Endothelial cell of umbilical vein (primary cell): Measurements from ENCODE around the gene MYMK. TPM values are rescaled to one million over a fixed set of nuclear protein-coding genes. Genes with fewer than 3 reads are reported as not detected.

Experiments
- BruUV-seq: library from RNA; stranded (reverse); fragments of 400-500 nt; replicated peaks from 2 replicates; lab custom pipeline; 2021; lab: Mats Ljungman, UMichigan
- CTCF ChIA-PET: fragments of 300-600, 350-600 bp; sonication (Branson Sonifier 250); formaldehyde crosslinking; loops from one replicate; lab custom pipeline; 2021; ENCODE audit warnings: antibody characterized with exemption, inconsistent platforms; lab: Charles Lee
- POLR2A ChIA-PET: fragments of 300-600, 350-600 bp; sonication (Branson Sonifier 250); formaldehyde crosslinking; loops from one replicate; lab custom pipeline; 2021; ENCODE audit warnings: antibody characterized with exemption, inconsistent platforms; lab: Charles Lee
- DNase-seq: peaks from one replicate; pipeline ENCODE4 v3.0.0-alpha.2; 2011; ENCODE audit warnings: low read depth, low spot score
- FAIRE-seq: peaks from 2 replicates; lab custom pipeline; 2011; peaks lifted over from hg19 to GRCh38; lab: Jason Lieb, UNC
- H2AFZ ChIP-seq: 2 replicates; pipeline ENCODE4 v1.6.0; 2012; ENCODE audit warnings: low read depth, low read length, control low read depth, inconsistent platforms
- H3K27ac ChIP-seq: 2 replicates; pipeline ENCODE4 v1.5.1; 2011; ENCODE audit warnings: low read depth, mild to moderate bottlenecking, control low read depth, low read length, moderate library complexity; ENCODE audit not compliant: insufficient read depth
- H3K27me3 ChIP-seq, 2 experiments: 2 replicates each; pipeline versions ENCODE4 v1.6.0 to v1.6.1; 2011; ENCODE audit warnings: low read length in 2 of 2, mixed read lengths in 1 of 2; ENCODE audit not compliant: control insufficient read depth in 2 of 2, insufficient read depth in 2 of 2
- H3K36me3 ChIP-seq, 2 experiments: 2 replicates in 1 of 2; 3 replicates in 1 of 2; pipeline ENCODE4 v1.5.1; 2011; ENCODE audit warnings: low read length in 2 of 2, mild to moderate bottlenecking in 1 of 2, moderate library complexity in 1 of 2; ENCODE audit not compliant: control insufficient read depth in 2 of 2, insufficient read depth in 2 of 2; ENCODE audit errors: extremely low read depth in 1 of 2
- H3K4me1 ChIP-seq: 3 replicates; pipeline ENCODE4 v1.5.1; 2011; ENCODE audit warnings: mild to moderate bottlenecking, low read length; ENCODE audit not compliant: control insufficient read depth, insufficient read depth; ENCODE audit errors: extremely low read depth
- H3K4me2 ChIP-seq: 2 replicates; pipeline ENCODE4 v1.6.1; 2011; ENCODE audit warnings: low read length, control low read depth, mixed read lengths; ENCODE audit not compliant: insufficient read depth
- H3K4me3 ChIP-seq, 3 experiments: fragments of 200-600 bp in 1 of 3; sonication (generic), shearing (Covaris generic) in 1 of 3; replicated peaks in 1 of 3; 2 replicates each; pipeline ENCODE4 v1.5.1; 2011 to 2016; ENCODE audit warnings: control low read depth in 3 of 3, low read length in 3 of 3, mild to moderate bottlenecking in 2 of 3, inconsistent platforms in 1 of 3, low read depth in 1 of 3, moderate library complexity in 1 of 3; ENCODE audit not compliant: insufficient read depth in 1 of 3
- H3K79me2 ChIP-seq: 2 replicates; pipeline ENCODE4 v1.6.0; 2012; ENCODE audit warnings: low read length, inconsistent platforms; ENCODE audit not compliant: control insufficient read depth, insufficient read depth
- H3K9ac ChIP-seq: replicated peaks from 2 replicates; pipeline ENCODE3; 2011; ENCODE audit warnings: low read length, control low read depth; ENCODE audit not compliant: insufficient read depth; ENCODE audit errors: extremely low read depth
- H3K9me1 ChIP-seq: replicated peaks from 3 replicates; pipeline ENCODE4 v1.6.0; 2011; ENCODE audit warnings: mild to moderate bottlenecking, low read length; ENCODE audit not compliant: control insufficient read depth, insufficient read depth; ENCODE audit errors: extremely low read depth
- H3K9me3 ChIP-seq: replicated peaks from 2 replicates; pipeline ENCODE4 v1.5.1; 2012; ENCODE audit warnings: low read length, inconsistent platforms; ENCODE audit not compliant: control insufficient read depth, insufficient read depth
- H4K20me1 ChIP-seq: replicated peaks from 2 replicates; pipeline ENCODE3; 2011; ENCODE audit warnings: mild to moderate bottlenecking, low read length; ENCODE audit not compliant: control insufficient read depth, insufficient read depth; ENCODE audit errors: extremely low read depth
- CTCF ChIP-seq, 2 donors: IDR thresholded peaks; 1 replicate in 1 of 2; 2 replicates in 1 of 2; pipeline ENCODE4 v1.5.1; 2011; ENCODE audit warnings: low read length in 2 of 2, mild to moderate bottlenecking in 2 of 2, moderate library complexity in 2 of 2, control low read depth in 1 of 2, inconsistent platforms in 1 of 2, low read depth in 1 of 2; ENCODE audit not compliant: insufficient read depth in 1 of 2; ENCODE audit errors: extremely low read depth in 1 of 2
- EZH2 ChIP-seq: IDR thresholded peaks from 2 replicates; pipeline ENCODE4 v1.6.1; 2012; ENCODE audit warnings: borderline replicate concordance, low read depth, mild to moderate bottlenecking, moderate library complexity, low read length, inconsistent platforms; ENCODE audit not compliant: severe bottlenecking
- FOS ChIP-seq: IDR thresholded peaks from 2 replicates; pipeline ENCODE4 v1.6.1; 2011; ENCODE audit warnings: mild to moderate bottlenecking, low read length, moderate library complexity, borderline replicate concordance; ENCODE audit not compliant: insufficient read depth
- GATA2 ChIP-seq: IDR thresholded peaks from 2 replicates; pipeline ENCODE4 v1.7.0; 2011; ENCODE audit warnings: low read depth, mild to moderate bottlenecking, moderate library complexity, mixed read lengths, low read length; ENCODE audit not compliant: insufficient read length, insufficient read depth
- JUN ChIP-seq: IDR thresholded peaks from 2 replicates; pipeline ENCODE4 v1.6.1; 2011; ENCODE audit warnings: borderline replicate concordance, low read depth; ENCODE audit not compliant: insufficient read length, insufficient read depth
- MAX ChIP-seq: IDR thresholded peaks from 2 replicates; pipeline ENCODE4 v1.6.1; 2011; ENCODE audit not compliant: insufficient read depth, insufficient read length
- MYC ChIP-seq: IDR thresholded peaks from one replicate; pipeline ENCODE4 v1.6.1; 2011; ENCODE audit warnings: mild to moderate bottlenecking, low read depth, low read length
- POLR2A ChIP-seq: IDR thresholded peaks from 2 replicates; pipeline ENCODE4 v1.6.1; 2012; ENCODE audit warnings: low read depth, mild to moderate bottlenecking, control low read depth, low read length
- dilution Hi-C: fragments of 300-500 bp; cut with MboI; formaldehyde crosslinking; loops from one replicate; pipeline ENCODE4 v1.15.0; 2019; ENCODE audit warnings: low sequenced_read_pairs; ENCODE audit not compliant: extremely low pct_ligation_motif_present
- intact Hi-C: fragments of 100-400 bp; cut with micrococcal nuclease; formaldehyde crosslinking; loops from one replicate; pipeline ENCODE4 v1.10.0; 2022
- polyA plus RNA-seq, 4 experiments: library from polyadenylated mRNA; depleted of rRNA in 3 of 4; stranded (reverse) in 3 of 4; unstranded in 1 of 4; fragments of >200 nt; gene quantifications; 2 replicates each; pipeline versions ENCODE4 v1.2.1 to v1.2.3, GENCODE V29; 2011 to 2012; ENCODE audit warnings: missing spikeins in 1 of 4
- total RNA-seq: library from RNA; stranded (reverse); gene quantifications from 2 replicates; pipeline ENCODE4 v1.2.3, GENCODE V29; 2021

MYMK gene
- total and polyA plus RNA-seq, 2 donors (not counting 3 experiments of a cell fraction or from before 2014, with no cell fraction given) = not detected

- no peak overlapping the region for H3K4me2 ChIP-seq
- ChIA-PET POLR2A (no interaction called here), CTCF (no interaction called here)
- H3K27me3 ChIP-seq = no peaks in the 10 kb centered on the region
- peaks cover 14% of the 10 kb centered on the region for H3K4me1 ChIP-seq
- H3K9ac ChIP-seq = no peak overlapping the region
- H2AFZ ChIP-seq = no peak overlapping the region
- no peaks in the 10 kb centered on the region for H3K79me2 ChIP-seq
- no peaks in the 10 kb centered on the region for H3K9me1 ChIP-seq
- intact Hi-C loops (no loop called here), dilution Hi-C loops (no loop called here)
- FAIRE-seq (no peak), DNase-seq (no peak)
- no peak overlapping the region for H3K4me3 ChIP-seq
- H3K9me3 ChIP-seq = no peaks in the 10 kb centered on the region
- no TSS peak for BruUV-seq
- no peak overlapping the region for H3K27ac ChIP-seq
- TF ChIP-seq CTCF (IDR thresholded peaks at IDR 0.05; ENCODE audit: extremely low read depth in 1 of 2, insufficient read depth in 1 of 2, low read depth in 1 of 2, low read length in 2 of 2) (no peak), JUN (no peak), EZH2 (no peak), FOS (no peak), POLR2A (no peak)
- H4K20me1 ChIP-seq = no peaks in the 10 kb centered on the region
- no peaks in the 10 kb centered on the region for H3K36me3 ChIP-seq
Measured at GRCh38 chr9:133556354-133556753, 31.6 kb upstream of the MYMK start.

- no peaks in the 10 kb centered on the region for H3K79me2 ChIP-seq
- H3K36me3 ChIP-seq = no peaks in the 10 kb centered on the region
- H4K20me1 ChIP-seq = no peaks in the 10 kb centered on the region
- intact Hi-C loops (no loop called here), dilution Hi-C loops (no loop called here)
- H3K27me3 ChIP-seq = no peaks in the 10 kb centered on the region
- H3K9ac ChIP-seq = no peak overlapping the region
- no peak for DNase-seq
- CTCF ChIA-PET = no interaction called here
- BruUV-seq = no TSS peak
- POLR2A ChIA-PET = no interaction called here
- TF ChIP-seq MYC = no peak
- TF ChIP-seq EZH2 = no peak
- TF ChIP-seq FOS = no peak
- no peak for TF ChIP-seq GATA2
- no peak for TF ChIP-seq POLR2A
- TF ChIP-seq MAX = no peak
- H3K27ac ChIP-seq = no peak overlapping the region
- H2AFZ ChIP-seq = no peak overlapping the region
- no peak overlapping the region for H3K4me3 ChIP-seq
- H3K4me1 ChIP-seq = peaks cover 14% of the 10 kb centered on the region
- no peaks in the 10 kb centered on the region for H3K9me3 ChIP-seq
- FAIRE-seq = no peak
- no peak overlapping the region for H3K4me2 ChIP-seq
- H3K9me1 ChIP-seq = no peaks in the 10 kb centered on the region
Measured at GRCh38 chr9:133554729-133555128, 30.0 kb upstream of the MYMK start.
